Occipital lobe (tissue), 2 donors: Measurements from ENCODE around the gene SORCS2. TPM values are rescaled to one million over a fixed set of nuclear protein-coding genes. Genes with fewer than 3 reads are reported as not detected.

Experiments used
- DNase-seq: peaks from one replicate; lab custom pipeline; 2025; lab: John Stamatoyannopoulos, UW
- total RNA-seq: library from RNA; depleted of rRNA; stranded (reverse); fragments of >200 nt; gene quantifications from one replicate; pipeline ENCODE4 v1.2.3, GENCODE V29; 2014

SORCS2 gene
- total RNA-seq, 1 donor from 2014 or later = 4.1 TPM

GRCh38 chr4:7390336-7390735 lies 198.0 kb downstream of the SORCS2 start:
- DNase-seq = no peak

- DNase-seq = no peak
These were observed 198.7 kb downstream of the SORCS2 start for GRCh38 chr4:7390906-7391636.

GRCh38 chr4:7391637-7392437 lies 199.5 kb downstream of the SORCS2 start:
- DNase-seq = no peak

GRCh38 chr4:7392438-7393421 lies 200.4 kb downstream of the SORCS2 start:
- DNase-seq = no peak

- DNase-seq = no peak
These were observed 201.6 kb downstream of the SORCS2 start for GRCh38 chr4:7393601-7394575.

GRCh38 chr4:7394681-7395451 lies 202.5 kb downstream of the SORCS2 start:
- no peak for DNase-seq

- no peak for DNase-seq
These were observed 203.3 kb downstream of the SORCS2 start for GRCh38 chr4:7395645-7396044.

- DNase-seq = no peak
These were observed 204.0 kb downstream of the SORCS2 start for GRCh38 chr4:7396186-7396910.

GRCh38 chr4:7397206-7398103 lies 205.1 kb downstream of the SORCS2 start:
- DNase-seq = no peak

- no peak for DNase-seq
These were observed 205.7 kb downstream of the SORCS2 start for GRCh38 chr4:7398104-7398423.

- DNase-seq = no peak
These were observed 206.6 kb downstream of the SORCS2 start for GRCh38 chr4:7398788-7399439.

GRCh38 chr4:7399440-7400234 lies 207.3 kb downstream of the SORCS2 start:
- no peak for DNase-seq

- DNase-seq = no peak
These were observed 208.4 kb downstream of the SORCS2 start for GRCh38 chr4:7400671-7401298.

GRCh38 chr4:7402526-7402925 lies 210.2 kb downstream of the SORCS2 start:
- DNase-seq = no peak

GRCh38 chr4:7403001-7403400 lies 210.7 kb downstream of the SORCS2 start:
- DNase-seq = no peak

GRCh38 chr4:7408166-7408565 lies 215.8 kb downstream of the SORCS2 start:
- no peak for DNase-seq
